Astrocyte of the cerebellum (primary cell): Measurements from ENCODE around the gene CCDC159.
A peak's percentile ranks its signal among the peaks of the same experiment; 100 is the strongest.

ENCODE experiments used
- DNase-seq: peaks from one replicate; pipeline ENCODE4 v3.0.0-alpha.2; 2011; ENCODE audit warnings: low read depth
- H3K4me3 ChIP-seq: 2 replicates; pipeline ENCODE4 v1.5.1; 2011; ENCODE audit warnings: mild to moderate bottlenecking, low read depth, low read length, moderate library complexity
- CTCF ChIP-seq: IDR thresholded peaks from 2 replicates; pipeline ENCODE4 v1.5.1; 2012; ENCODE audit warnings: low read length, low read depth, moderate library complexity, mild to moderate bottlenecking; ENCODE audit errors: missing control alignments
- in situ Hi-C: cut with HindIII; loops from 2 replicates; pipeline ENCODE4 v1.10.0; 2017; ENCODE audit warnings: low sequenced_read_pairs

CCDC159 gene

GRCh38 chr19:11382898-11383705 lies 36.8 kb downstream of the CCDC159 start:
- in situ Hi-C loops, result no loop called here
- peak overlapping the region; percentile 14 for H3K4me3 ChIP-seq
- TF ChIP-seq CTCF, result peak; percentile 64
- no peak for DNase-seq

- in situ Hi-C loops, result no loop called here
- TF ChIP-seq CTCF, result no peak
- no peak for DNase-seq
- peak overlapping the region; percentile 14 for H3K4me3 ChIP-seq
Measured at GRCh38 chr19:11383706-11384048, 37.4 kb downstream of the CCDC159 start.

- TF ChIP-seq CTCF, result no peak
- DNase-seq, result no peak
- H3K4me3 ChIP-seq, result no peak overlapping the region
- in situ Hi-C loops, result no loop called here
Measured at GRCh38 chr19:11384778-11385129, 38.4 kb downstream of the CCDC159 start.

GRCh38 chr19:11387162-11388034 lies 41.1 kb downstream of the CCDC159 start:
- DNase-seq, result no peak
- in situ Hi-C loops, result no loop called here
- no peak overlapping the region for H3K4me3 ChIP-seq
- TF ChIP-seq CTCF, result no peak

- DNase-seq, result no peak
- in situ Hi-C loops, result no loop called here
- no peak overlapping the region for H3K4me3 ChIP-seq
Measured at GRCh38 chr19:11390359-11390758, 44.0 kb downstream of the CCDC159 start.

More at GRCh38 chr19:11390359-11390758, 44.0 kb downstream of the CCDC159 start:
- TF ChIP-seq CTCF, result no peak
